Colonic mucosa (tissue), 4 donors: ENCODE data around the gene ZNF516. TPM values are rescaled to one million over a fixed set of nuclear protein-coding genes. Genes with fewer than 3 reads are reported as not detected.

Experiments used
- DNase-seq: peaks from one replicate; pipeline ENCODE4 v3.0.0-alpha.2; 2020
- H3K27ac ChIP-seq: fragments of 200-600 bp; one replicate; pipeline ENCODE4 v1.8.0; 2021
- H3K27me3 ChIP-seq: fragments of 200-600 bp; one replicate; pipeline ENCODE4 v1.8.0; 2021
- H3K36me3 ChIP-seq: fragments of 200-600 bp; one replicate; pipeline ENCODE4 v1.8.0; 2021
- H3K4me1 ChIP-seq: fragments of 200-600 bp; one replicate; pipeline ENCODE4 v1.8.0; 2021; ENCODE audit warnings: mild to moderate bottlenecking
- H3K4me3 ChIP-seq: fragments of 200-600 bp; one replicate; pipeline ENCODE4 v1.8.0; 2021
- H3K9ac ChIP-seq, 2 donors: one replicate each; pipeline ENCODE4 v1.7.0; 2013; ENCODE audit warnings: control low read depth in 2 of 2, low read depth in 2 of 2, low read length in 2 of 2
- H3K9me3 ChIP-seq: fragments of 200-600 bp; one replicate; pipeline ENCODE4 v1.8.0; 2021
- CTCF ChIP-seq: fragments of 200-600 bp; IDR thresholded peaks from one replicate; pipeline ENCODE4 v1.8.0; 2022; ENCODE audit warnings: antibody characterized with exemption, mild to moderate bottlenecking
- intact Hi-C: fragments of 100-400 bp; cut with DNase I; formaldehyde crosslinking; loops from one replicate; pipeline ENCODE4 v1.14.1; 2022
- total RNA-seq, 2 donors: library from RNA; stranded (reverse); fragmentation: NEBNext Ultra II Directional in 1 of 2; extraction: Animal tissue kit (Norgen Biotek cat#: 25700) in 1 of 2; gene quantifications; one replicate each; pipeline ENCODE4 v1.2.1, GENCODE V29; 2021
- donor health status: healthy.
- donor health status: DM: no; HTN: no; CAD: no.
- donor health status: DM: no; HTN: no; CAD: no.

Gene ZNF516
- total RNA-seq, 2 donors from 2014 or later, result 15.2 to 21.3 TPM

DNA sequence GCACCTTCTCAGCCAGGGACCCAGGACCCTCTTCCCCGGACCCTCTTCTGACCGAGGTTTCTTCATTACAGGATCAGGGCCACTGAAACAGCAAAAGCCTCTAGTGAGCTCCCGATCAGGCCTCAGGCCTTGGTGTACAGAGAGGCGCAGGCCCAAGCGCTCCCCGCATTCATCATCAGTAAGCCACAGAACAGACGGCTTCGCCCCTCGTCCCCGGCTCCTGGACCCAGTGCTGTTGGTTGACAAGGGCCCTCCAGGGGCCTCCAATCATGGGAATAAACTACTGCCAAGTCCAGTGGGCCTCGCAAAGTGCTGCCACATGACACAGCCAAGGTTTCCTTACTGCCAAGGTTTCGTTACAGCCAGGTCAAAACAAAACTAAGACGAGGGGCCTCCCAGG is 111.4 kb downstream of the ZNF516 start:
- Histone ChIP-seq H3K27me3 (no peaks in the 10 kb centered on the region), H3K9me3 (no peaks in the 10 kb centered on the region), H3K4me1 (no peaks in the 10 kb centered on the region), H3K27ac (no peak overlapping the region), H3K4me3 (no peak overlapping the region), H3K36me3 (peaks cover 3% of the 10 kb centered on the region), H3K9ac (no peak overlapping the region)
- DNase-seq, result no peak
- intact Hi-C loops, result no loop called here
- no peak for TF ChIP-seq CTCF

- intact Hi-C loops, result no loop called here
- peaks cover 6% of the 10 kb centered on the region for H3K36me3 ChIP-seq
Observed at GRCh38 chr18:76382275-76382674, 112.8 kb downstream of the ZNF516 start.

DNA sequence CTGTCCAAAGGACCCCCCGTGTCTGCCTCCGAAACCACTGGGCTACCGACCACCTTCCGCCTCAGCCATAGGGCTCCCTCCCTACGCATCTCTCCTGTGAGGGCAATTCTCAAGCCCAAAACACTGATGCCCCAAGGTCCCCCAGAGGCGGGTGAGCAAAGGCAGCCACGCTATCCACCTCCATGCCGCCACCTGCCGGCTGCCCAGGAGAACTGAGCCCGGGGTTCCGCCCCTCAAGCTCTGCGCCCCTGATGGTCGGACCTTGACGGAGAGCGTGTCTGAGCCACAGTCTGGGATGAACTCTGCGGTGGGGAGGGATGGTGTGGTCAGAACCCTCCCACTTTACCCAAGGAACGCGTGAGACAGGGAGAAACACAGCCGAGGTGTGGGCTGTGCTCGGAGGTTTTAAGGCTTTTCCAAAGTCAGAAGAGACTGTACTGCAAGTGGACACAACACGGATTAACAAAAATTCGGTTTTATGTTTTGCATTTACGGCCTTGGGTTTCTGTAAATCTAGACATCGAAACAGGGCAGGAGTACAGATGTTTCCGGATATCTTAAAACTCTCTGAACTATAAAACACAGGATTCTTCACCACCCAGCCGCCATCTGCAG is 114.1 kb downstream of the ZNF516 start:
- Histone ChIP-seq H3K9me3 (no peaks in the 10 kb centered on the region), H3K9ac (no peak overlapping the region), H3K4me1 (no peaks in the 10 kb centered on the region), H3K27me3 (no peaks in the 10 kb centered on the region), H3K27ac (no peak overlapping the region), H3K36me3 (peaks cover 6% of the 10 kb centered on the region), H3K4me3 (no peak overlapping the region)
- DNase-seq, result no peak
- intact Hi-C loops, result no loop called here
- TF ChIP-seq CTCF, result no peak

More at GRCh38 chr18:76382275-76382674, 112.8 kb downstream of the ZNF516 start:
- H3K4me1 ChIP-seq, result no peaks in the 10 kb centered on the region
- H3K9me3 ChIP-seq, result no peaks in the 10 kb centered on the region
- H3K27me3 ChIP-seq, result no peaks in the 10 kb centered on the region
- H3K9ac ChIP-seq, result no peak overlapping the region
- DNase-seq, result no peak
- H3K4me3 ChIP-seq, result no peak overlapping the region
- H3K27ac ChIP-seq, result no peak overlapping the region
- TF ChIP-seq CTCF, result no peak

DNA sequence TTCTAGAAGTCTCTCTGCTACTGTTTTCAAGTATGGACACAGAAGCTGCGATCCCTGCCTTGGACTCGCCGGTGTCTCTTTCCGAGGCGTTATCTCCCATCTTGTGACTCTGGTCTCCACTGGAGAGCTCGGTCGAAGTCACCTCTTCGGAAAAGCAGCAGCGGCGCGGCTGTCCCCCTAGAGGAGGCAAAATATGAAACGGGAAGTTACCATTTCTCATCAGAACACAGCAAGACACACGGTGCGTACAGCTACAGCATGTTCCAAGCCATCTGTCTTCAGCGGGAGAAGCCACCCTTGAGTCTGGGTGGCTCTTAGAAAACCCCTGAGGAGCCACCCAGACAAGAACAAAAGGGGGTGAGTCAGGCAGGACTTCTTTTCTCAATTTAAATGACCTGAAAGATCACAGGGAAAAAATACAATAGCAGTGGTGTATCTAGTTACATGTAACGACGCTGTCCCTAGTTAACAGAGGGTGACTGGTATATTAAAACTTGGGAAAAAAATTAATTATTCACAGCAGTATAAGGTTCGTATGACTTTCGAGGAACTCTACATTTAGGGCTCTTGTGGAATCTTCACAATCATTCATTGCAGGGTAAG is 114.8 kb downstream of the ZNF516 start:
- DNase-seq, result no peak
- H3K4me1 ChIP-seq, result no peaks in the 10 kb centered on the region
- TF ChIP-seq CTCF, result no peak
- H3K36me3 ChIP-seq, result peaks cover 6% of the 10 kb centered on the region
- intact Hi-C loops, result no loop called here
- no peak overlapping the region for H3K4me3 ChIP-seq
- no peaks in the 10 kb centered on the region for H3K27me3 ChIP-seq
- H3K9ac ChIP-seq, result no peak overlapping the region
- no peak overlapping the region for H3K27ac ChIP-seq
- no peaks in the 10 kb centered on the region for H3K9me3 ChIP-seq

GRCh38 chr18:76379226-76380126 is 115.6 kb downstream of the ZNF516 start:
- no peaks in the 10 kb centered on the region for H3K9me3 ChIP-seq
- H3K27me3 ChIP-seq, result no peaks in the 10 kb centered on the region
- no peaks in the 10 kb centered on the region for H3K4me1 ChIP-seq
- no peak overlapping the region for H3K27ac ChIP-seq
- TF ChIP-seq CTCF, result no peak
- no peak overlapping the region for H3K4me3 ChIP-seq
- peaks cover 6% of the 10 kb centered on the region for H3K36me3 ChIP-seq
- no peak for DNase-seq
- intact Hi-C loops, result no loop called here
- no peak overlapping the region for H3K9ac ChIP-seq
